HG02759 (cell line): Measurements from ENCODE around the gene RSF1.

Experiments
- ATAC-seq: cut with Tn5 transposase; IDR thresholded peaks from one replicate; pipeline ENCODE4 v1.9.1; 2021; ENCODE audit warnings: mild to moderate bottlenecking, moderate library complexity; ENCODE audit not compliant: unreplicated experiment

Gene RSF1

GRCh38 chr11:77698896-77699295, 121.6 kb downstream of the RSF1 start:
- ATAC-seq: no peak

GRCh38 chr11:77697865-77698264, 122.7 kb downstream of the RSF1 start:
- no peak for ATAC-seq

DNA sequence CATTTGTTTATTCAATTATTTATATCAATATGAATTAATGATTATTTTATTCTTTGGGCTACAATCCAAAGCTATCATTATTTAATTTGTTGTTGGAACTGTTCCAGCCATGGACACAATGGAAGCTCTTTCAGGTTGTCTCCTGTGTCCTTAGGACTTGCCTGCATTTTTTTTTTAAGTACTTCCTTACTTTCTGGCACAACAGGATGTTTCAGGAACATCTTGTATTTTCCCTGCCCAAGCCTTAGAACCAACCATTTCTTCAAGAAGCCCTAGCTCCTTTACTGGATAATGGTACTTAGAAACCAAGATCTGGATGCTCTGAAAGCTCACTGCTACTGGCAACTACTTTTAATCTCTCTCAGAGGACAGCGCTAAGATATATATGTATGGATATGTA, 125.1 kb downstream of the RSF1 start:
- no peak for ATAC-seq

- ATAC-seq: no peak
Measured at GRCh38 chr11:77690649-77691048, 129.9 kb downstream of the RSF1 start.

GRCh38 chr11:77687088-77687487, 133.4 kb downstream of the RSF1 start:
- no peak for ATAC-seq

DNA sequence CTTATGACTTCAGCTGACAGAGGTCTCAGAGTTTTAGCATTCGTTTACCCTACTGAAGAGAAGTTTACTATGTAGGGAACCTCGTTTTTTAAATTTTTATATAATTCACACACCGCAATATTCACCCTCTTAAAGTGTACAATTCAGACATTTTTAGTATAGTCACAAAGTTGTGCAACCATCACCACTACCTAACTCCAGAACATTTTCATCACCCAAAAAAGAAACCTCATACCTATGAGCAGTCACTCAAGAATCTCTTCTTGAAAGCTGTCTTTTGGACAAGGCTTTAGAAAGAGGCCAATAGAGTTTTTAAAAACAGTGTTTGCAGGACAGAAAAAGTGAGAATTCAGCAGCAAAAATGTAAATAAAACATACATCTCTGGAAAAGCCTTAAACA, 143.4 kb downstream of the RSF1 start:
- ATAC-seq: no peak

- ATAC-seq: no peak
Measured at GRCh38 chr11:77672264-77672663, 148.3 kb downstream of the RSF1 start.

DNA sequence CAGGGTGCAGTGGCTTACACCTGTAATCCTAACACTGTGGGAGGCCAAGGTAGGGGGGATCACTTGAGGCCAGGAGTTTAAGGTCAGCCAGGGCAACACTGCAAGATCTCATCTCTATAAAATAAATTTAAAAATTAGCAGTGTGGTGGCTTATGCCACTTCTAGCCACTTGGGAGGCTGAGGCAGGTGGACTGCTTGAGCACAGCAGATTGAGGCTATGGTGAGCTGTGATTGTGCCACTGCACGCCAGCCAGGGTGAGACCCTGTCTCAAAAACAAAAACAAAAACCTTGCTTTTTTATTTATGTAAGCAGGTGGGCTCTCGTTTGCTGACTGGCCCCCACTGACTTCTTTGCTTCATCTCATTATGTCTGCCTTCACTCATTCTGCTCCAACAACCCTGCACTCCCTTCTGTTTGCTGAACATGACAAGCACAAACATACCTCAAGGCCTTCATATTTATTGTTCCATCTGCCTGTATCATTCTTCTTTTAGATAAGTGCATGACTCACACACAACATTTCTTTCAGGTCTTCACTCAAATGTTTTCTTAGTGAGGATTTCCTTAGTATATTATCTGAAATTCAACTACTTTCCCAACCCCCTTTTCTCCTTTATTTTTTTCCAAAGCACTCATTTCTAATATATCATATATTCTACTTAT, 150.5 kb downstream of the RSF1 start:
- no peak for ATAC-seq

- no peak for ATAC-seq
Measured at GRCh38 chr11:77668760-77669159, 151.8 kb downstream of the RSF1 start.

- no peak for ATAC-seq
Measured at GRCh38 chr11:77665240-77665965, 155.1 kb downstream of the RSF1 start.

GRCh38 chr11:77661670-77662069, 158.9 kb downstream of the RSF1 start:
- ATAC-seq: no peak

DNA sequence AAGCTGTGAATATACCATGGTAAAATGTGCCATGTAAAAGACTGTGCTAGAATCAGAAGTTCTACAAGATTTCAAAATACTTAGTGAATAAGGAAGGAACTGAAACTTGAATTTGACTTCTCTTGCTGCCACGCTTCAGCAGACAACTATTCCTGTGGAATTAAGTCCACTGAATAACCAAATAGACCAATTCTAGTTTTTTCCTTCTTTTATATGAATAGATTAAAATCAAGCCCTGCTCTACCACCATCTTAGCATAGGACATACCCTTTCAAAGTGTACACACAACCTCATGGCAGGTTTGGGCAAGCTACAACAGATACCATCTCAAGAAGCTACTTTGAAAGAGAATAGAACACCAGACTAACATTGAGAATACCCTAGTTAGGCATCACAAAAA, 159.6 kb downstream of the RSF1 start:
- no peak for ATAC-seq

GRCh38 chr11:77658213-77659013, 162.1 kb downstream of the RSF1 start:
- ATAC-seq: no peak

GRCh38 chr11:77656362-77656761, 164.2 kb downstream of the RSF1 start:
- ATAC-seq: no peak

DNA sequence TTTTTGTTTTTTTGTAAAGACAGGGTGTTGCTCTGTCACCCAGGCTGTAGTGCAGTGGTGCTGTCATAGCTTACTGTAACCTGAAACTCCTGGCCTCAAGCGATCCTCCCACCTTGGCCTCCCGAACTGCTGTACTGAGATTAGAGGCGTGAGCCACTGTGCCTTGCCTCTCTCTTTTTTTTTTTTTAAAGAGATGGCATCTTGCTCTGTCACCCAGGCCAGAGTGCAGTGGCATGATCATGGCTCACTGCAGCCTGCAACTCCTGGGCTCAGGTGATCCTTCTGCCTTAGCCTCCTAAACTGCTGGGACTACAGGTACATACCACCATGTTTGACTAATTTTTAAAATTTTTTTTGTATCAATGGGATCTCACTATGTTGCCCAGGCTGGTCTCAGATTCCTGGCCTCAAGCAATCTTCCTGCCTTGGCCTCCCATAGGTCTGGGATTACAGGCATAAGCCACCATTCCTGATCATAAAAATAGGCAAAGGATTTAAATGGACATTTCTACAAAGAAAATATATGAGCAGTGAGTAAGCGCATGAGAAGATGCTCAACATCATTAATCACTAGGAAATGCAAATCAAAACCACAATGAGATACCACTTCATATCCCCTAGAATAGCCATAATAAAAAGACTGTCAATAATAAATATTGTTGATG, 165.6 kb downstream of the RSF1 start:
- no peak for ATAC-seq

- ATAC-seq: no peak
Measured at GRCh38 chr11:77650123-77650522, 170.4 kb downstream of the RSF1 start.

DNA sequence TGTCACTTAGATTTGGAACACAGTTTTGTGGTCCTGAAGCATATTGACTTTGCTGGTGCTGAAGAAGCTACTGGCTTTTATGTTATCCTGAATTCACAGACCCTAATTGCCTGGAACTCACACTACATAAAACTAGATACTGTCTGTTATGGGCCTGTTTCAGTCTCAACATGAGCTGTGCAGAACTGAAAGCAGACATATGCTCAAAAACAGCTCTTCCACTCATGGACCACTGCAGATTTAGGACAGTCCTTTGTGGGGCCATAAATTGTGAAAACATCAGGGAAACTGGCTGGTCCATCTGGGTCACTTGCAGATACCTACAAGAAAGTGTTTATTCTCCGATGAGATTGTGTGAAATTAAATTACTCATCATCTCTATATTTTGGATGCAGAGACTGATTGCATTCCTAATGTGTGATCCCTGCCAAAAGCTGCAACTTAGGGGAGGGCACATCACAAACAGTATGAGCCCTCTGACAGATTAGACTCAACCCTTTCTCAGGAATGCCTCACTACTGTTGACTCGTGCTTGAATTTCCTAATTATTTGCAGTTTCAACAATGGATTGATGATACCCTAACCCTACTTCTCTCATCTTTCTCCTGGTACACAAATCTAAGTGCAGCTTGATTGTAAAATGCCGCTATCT, 172.7 kb downstream of the RSF1 start:
- ATAC-seq: no peak

GRCh38 chr11:77644887-77645286, 175.6 kb downstream of the RSF1 start:
- no peak for ATAC-seq

GRCh38 chr11:77642228-77642627, 178.3 kb downstream of the RSF1 start:
- no peak for ATAC-seq

DNA sequence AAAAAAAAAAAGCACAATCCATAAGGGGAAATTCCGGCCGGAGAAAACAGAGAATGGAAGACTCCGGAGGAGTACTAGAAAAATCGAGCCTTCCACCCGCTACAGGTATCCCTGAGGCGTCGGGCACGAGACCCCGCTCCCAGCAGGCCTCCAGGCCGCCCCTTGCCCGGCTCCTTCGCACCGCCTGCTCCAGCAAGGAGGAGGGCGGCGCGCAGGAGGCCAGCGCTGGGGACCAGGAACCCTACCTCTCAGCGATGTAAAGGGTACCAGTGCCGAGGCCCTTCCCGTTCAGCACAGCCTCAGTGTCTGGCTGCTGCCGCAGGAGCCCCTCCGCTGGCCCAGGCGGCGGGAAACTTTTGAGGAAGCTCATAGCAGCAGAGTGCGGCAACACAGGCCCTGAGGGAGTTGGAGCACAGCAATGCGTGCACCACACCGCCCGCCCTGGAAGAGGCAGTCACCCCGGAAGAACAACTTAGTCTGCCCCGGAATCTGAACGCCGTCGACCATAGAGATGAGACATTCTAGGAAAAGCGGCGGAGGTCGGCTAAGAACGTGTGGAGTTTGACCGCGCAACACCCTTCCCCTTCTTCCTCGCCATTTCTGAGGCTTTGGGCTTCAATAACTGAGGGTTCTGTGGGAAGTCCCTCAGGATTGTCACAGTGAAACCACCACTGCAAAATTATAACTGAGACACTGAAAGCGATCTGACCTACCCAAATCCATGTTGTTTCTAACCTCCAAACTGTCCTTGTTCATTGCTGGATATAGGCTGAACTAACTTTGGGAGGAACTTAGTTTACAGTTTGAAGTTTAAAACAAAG, 183.0 kb downstream of the RSF1 start, which contains the start of gene CLNS1A:
Gene CLNS1A, minus strand, starts transcription at position 450 of the 821 bp plus-strand sequence. Its CDS starts 80 bp downstream, at position 370.
- ATAC-seq: peak; percentile 98
